Chondrocyte (in vitro differentiated cells): ENCODE data around the gene ATP5PB. TPM values are rescaled to one million over a fixed set of nuclear protein-coding genes. Genes with fewer than 3 reads are reported as not detected.

ENCODE experiments used
- DNase-seq: peaks from one replicate; pipeline ENCODE4 v3.0.0; 2021; ENCODE audit warnings: mixed read lengths, low spot score
- H3K27ac Mint-ChIP-seq: one replicate; pipeline ENCODE4 v1.8.0; 2021; ENCODE audit warnings: mild to moderate bottlenecking, moderate library complexity, mixed read lengths; ENCODE audit not compliant: unreplicated experiment
- H3K27me3 Mint-ChIP-seq: 2 replicates; pipeline ENCODE4 v1.8.0; 2021; ENCODE audit warnings: low read depth, mixed read lengths
- H3K36me3 Mint-ChIP-seq: 2 replicates; pipeline ENCODE4 v1.8.0; 2021; ENCODE audit warnings: low read depth, mixed read lengths
- H3K4me1 Mint-ChIP-seq: 2 replicates; pipeline ENCODE4 v1.8.0; 2021; ENCODE audit warnings: low read depth, mild to moderate bottlenecking, mixed read lengths
- H3K4me3 Mint-ChIP-seq: one replicate; pipeline ENCODE4 v1.8.0; 2021; ENCODE audit warnings: mild to moderate bottlenecking, moderate library complexity, mixed read lengths; ENCODE audit not compliant: unreplicated experiment
- H3K9me3 Mint-ChIP-seq: 2 replicates; pipeline ENCODE4 v1.8.0; 2021; ENCODE audit warnings: low read depth, mixed read lengths
- CTCF ChIP-seq: fragments of 200-600 bp; sonication (generic); IDR thresholded peaks from 2 replicates; pipeline ENCODE4 v1.5.0; 2021; ENCODE audit warnings: antibody characterized with exemption, mild to moderate bottlenecking, moderate library complexity
- total RNA-seq: library from RNA; stranded (reverse); gene quantifications from 3 replicates; pipeline ENCODE4 v1.2.1, GENCODE V29; 2021

ATP5PB gene
- total RNA-seq, 1 donor from 2014 or later, result 147 TPM

- Mint-ChIP-seq H3K9me3 (peaks cover 5% of the 10 kb centered on the region), H3K27ac (no peak overlapping the region), H3K27me3 (peaks cover 24% of the 10 kb centered on the region), H3K4me3 (no peak overlapping the region), H3K4me1 (no peaks in the 10 kb centered on the region), H3K36me3 (peaks cover 3% of the 10 kb centered on the region)
- no peak for DNase-seq
- no peak for TF ChIP-seq CTCF
These were observed 41.8 kb downstream of the ATP5PB start for GRCh38 chr1:111491070-111491469.

GRCh38 chr1:111496398-111496797, 47.1 kb downstream of the ATP5PB start:
- peaks cover 3% of the 10 kb centered on the region for H3K36me3 Mint-ChIP-seq
- no peak overlapping the region for H3K4me3 Mint-ChIP-seq
- DNase-seq, result no peak
- no peaks in the 10 kb centered on the region for H3K4me1 Mint-ChIP-seq
- H3K27ac Mint-ChIP-seq, result no peak overlapping the region
- H3K9me3 Mint-ChIP-seq, result peaks cover 10% of the 10 kb centered on the region
- H3K27me3 Mint-ChIP-seq, result peaks cover 45% of the 10 kb centered on the region
- TF ChIP-seq CTCF, result no peak

- Mint-ChIP-seq H3K36me3 (peaks cover 3% of the 10 kb centered on the region), H3K4me3 (no peak overlapping the region), H3K27me3 (peaks cover 44% of the 10 kb centered on the region)
These were observed 48.3 kb downstream of the ATP5PB start for GRCh38 chr1:111497592-111497991.

GRCh38 chr1:111499026-111499785, 49.9 kb downstream of the ATP5PB start:
- Mint-ChIP-seq H3K4me3 (no peak overlapping the region), H3K4me1 (no peaks in the 10 kb centered on the region), H3K27me3 (peaks cover 39% of the 10 kb centered on the region), H3K27ac (no peak overlapping the region), H3K36me3 (peaks cover 2% of the 10 kb centered on the region), H3K9me3 (peaks cover 10% of the 10 kb centered on the region)
- no peak for DNase-seq
- no peak for TF ChIP-seq CTCF

More at GRCh38 chr1:111497592-111497991, 48.3 kb downstream of the ATP5PB start:
- DNase-seq, result no peak
- Mint-ChIP-seq H3K4me1 (no peaks in the 10 kb centered on the region), H3K9me3 (peaks cover 10% of the 10 kb centered on the region), H3K27ac (no peak overlapping the region)
- no peak for TF ChIP-seq CTCF

- no peak overlapping the region for H3K27ac Mint-ChIP-seq
- H3K9me3 Mint-ChIP-seq, result peaks cover 1% of the 10 kb centered on the region
- H3K36me3 Mint-ChIP-seq, result no peaks in the 10 kb centered on the region
- DNase-seq, result no peak
- peaks cover 22% of the 10 kb centered on the region for H3K27me3 Mint-ChIP-seq
- no peak for TF ChIP-seq CTCF
- no peak overlapping the region for H3K4me3 Mint-ChIP-seq
- H3K4me1 Mint-ChIP-seq, result no peaks in the 10 kb centered on the region
These were observed 52.4 kb downstream of the ATP5PB start for GRCh38 chr1:111501645-111502044.
